ENCODE data around the gene DNAJC27.

- TF ChIP-seq ZNF253 (CRISPR knock-in tag; IDR thresholded peaks at IDR 0.05; ENCODE audit: borderline replicate concordance) (no peak), IKZF5 (CRISPR knock-in tag; IDR thresholded peaks at IDR 0.05) (no peak), CREB1 (IDR thresholded peaks at IDR 0.05) (no peak), CREB1 (CRISPR knock-in tag; IDR thresholded peaks at IDR 0.05) (no peak), ATM (IDR thresholded peaks at IDR 0.05; ENCODE audit: borderline replicate concordance) (no peak), DBP (CRISPR knock-in tag; IDR thresholded peaks at IDR 0.05; ENCODE audit: not compliant biosample characterization) (no peak), ZNF484 (CRISPR knock-in tag; IDR thresholded peaks at IDR 0.05; ENCODE audit: borderline replicate concordance, low read depth) (no peak), HOMEZ (CRISPR knock-in tag; IDR thresholded peaks at IDR 0.05; ENCODE audit: low read depth) (no peak), YY1 (IDR thresholded peaks at IDR 0.05; ENCODE audit: insufficient read depth, insufficient replicate concordance, low read depth, low read length) (no peak), ZNF670 (CRISPR knock-in tag; IDR thresholded peaks at IDR 0.05; ENCODE audit: borderline replicate concordance) (no peak), MAZ (IDR thresholded peaks at IDR 0.05; ENCODE audit: borderline replicate concordance, low read depth, low read length) (no peak), MAZ (CRISPR knock-in tag; IDR thresholded peaks at IDR 0.05; ENCODE audit: low read depth) (no peak), AGO2 (optimal IDR thresholded peaks at IDR 0.05; ENCODE audit: low read depth, low read length) (no peak), ZNF121 (CRISPR knock-in tag; IDR thresholded peaks at IDR 0.05) (no peak), MTF1 (CRISPR knock-in tag; IDR thresholded peaks at IDR 0.05) (no peak), ZNF24 (IDR thresholded peaks at IDR 0.05) (no peak)
These were observed 52.7 kb downstream of the DNAJC27 start for GRCh38 chr2:24919037-24919505.
